Upper lobe of left lung (tissue), 6 donors: ENCODE results near the gene GGT6. TPM values are rescaled to one million over a fixed set of nuclear protein-coding genes. Genes with fewer than 3 reads are reported as not detected.
"Not testable (repeated sequence)": the region's sequence is repeated elsewhere in the genome, so short reads cannot be mapped to it uniquely, and the experiment has no call there.

Experiments used
- ATAC-seq, 2 donors: fragments of 200-7000 bp; cut with Tn5 transposase; one replicate each; pipeline ENCODE4 v1.9.1; 2022; ENCODE audit warnings: mild to moderate bottlenecking in 2 of 2, moderate library complexity in 2 of 2; ENCODE audit not compliant: low FRiP score in 2 of 2
- DNase-seq, 2 donors: peaks; one replicate each; pipeline ENCODE4 v3.0.0-alpha.2; 2019 to 2020
- H3K27ac ChIP-seq, 4 donors: fragments of 200-600 bp; sonication (generic); one replicate each; pipeline ENCODE4 v1.5.1; 2016 to 2019
- H3K27me3 ChIP-seq, 4 donors: fragments of 200-600 bp; sonication (generic); one replicate each; pipeline ENCODE4 v1.5.1; 2017 to 2019
- H3K36me3 ChIP-seq, 4 donors: fragments of 200-600 bp; sonication (generic); one replicate each; pipeline ENCODE4 v1.5.1; 2016 to 2019
- H3K4me1 ChIP-seq, 4 donors: fragments of 200-600 bp; sonication (generic); one replicate each; pipeline ENCODE4 v1.5.1; 2018 to 2019
- H3K4me3 ChIP-seq, 4 donors: fragments of 200-600 bp; sonication (generic); one replicate each; pipeline ENCODE4 v1.5.1; 2017 to 2019; ENCODE audit warnings: mild to moderate bottlenecking in 2 of 4, moderate library complexity in 1 of 4
- H3K9me3 ChIP-seq, 4 donors: fragments of 200-600 bp; sonication (generic); one replicate each; pipeline ENCODE4 v1.5.1; 2018 to 2019
- EP300 ChIP-seq, 4 donors: sonication (generic); formaldehyde crosslinking; IDR thresholded peaks; one replicate each; pipeline ENCODE4 v1.5.1; 2017; ENCODE audit warnings: antibody characterized with exemption in 4 of 4, control low read depth in 2 of 4
- POLR2A ChIP-seq, 4 donors: fragments of 450-650 bp; IDR thresholded peaks; one replicate each; pipeline ENCODE4 v1.5.1; 2016 to 2017; ENCODE audit warnings: antibody characterized with exemption in 4 of 4, mild to moderate bottlenecking in 2 of 4
- POLR2AphosphoS5 ChIP-seq, 2 donors: sonication (generic); formaldehyde crosslinking; IDR thresholded peaks; one replicate each; pipeline ENCODE4 v1.5.1; 2017; ENCODE audit warnings: antibody characterized with exemption in 2 of 2
- WGBS, 2 donors: methylation state at CpG; one replicate each; pipeline ENCODE4 v1.1.5; 2017 to 2018; 5-methylcytosine and 5-hydroxymethylcytosine counted together
- total RNA-seq, 6 donors: library from RNA; depleted of rRNA in 4 of 6; stranded (reverse); fragments of >200 nt in 4 of 6; gene quantifications; one replicate each; pipeline versions ENCODE4 v1.1.0 to v1.2.1, GENCODE V29; 2016 to 2021
- TF ChIP-seq, protein P1 (sequence below), 6 experiments: fragments of 450-650 bp in 4 of 6; fragments of 200-600 bp in 2 of 6; sonication (generic) in 2 of 6; IDR thresholded peaks; one replicate each; pipeline ENCODE4 v1.5.1; 2016 to 2019; ENCODE audit warnings: antibody characterized with exemption in 6 of 6
- donor health status: DM: no; HTN: no; CAD: no; lungs with moderate emphysema.
- donor health status: DM: no; HTN: yes; CAD: no; lungs with severe emphysema.

The GGT6 gene
- total RNA-seq, 6 donors from 2014 or later: 3.8 to 18.7 (median 9.7) TPM

DNA sequence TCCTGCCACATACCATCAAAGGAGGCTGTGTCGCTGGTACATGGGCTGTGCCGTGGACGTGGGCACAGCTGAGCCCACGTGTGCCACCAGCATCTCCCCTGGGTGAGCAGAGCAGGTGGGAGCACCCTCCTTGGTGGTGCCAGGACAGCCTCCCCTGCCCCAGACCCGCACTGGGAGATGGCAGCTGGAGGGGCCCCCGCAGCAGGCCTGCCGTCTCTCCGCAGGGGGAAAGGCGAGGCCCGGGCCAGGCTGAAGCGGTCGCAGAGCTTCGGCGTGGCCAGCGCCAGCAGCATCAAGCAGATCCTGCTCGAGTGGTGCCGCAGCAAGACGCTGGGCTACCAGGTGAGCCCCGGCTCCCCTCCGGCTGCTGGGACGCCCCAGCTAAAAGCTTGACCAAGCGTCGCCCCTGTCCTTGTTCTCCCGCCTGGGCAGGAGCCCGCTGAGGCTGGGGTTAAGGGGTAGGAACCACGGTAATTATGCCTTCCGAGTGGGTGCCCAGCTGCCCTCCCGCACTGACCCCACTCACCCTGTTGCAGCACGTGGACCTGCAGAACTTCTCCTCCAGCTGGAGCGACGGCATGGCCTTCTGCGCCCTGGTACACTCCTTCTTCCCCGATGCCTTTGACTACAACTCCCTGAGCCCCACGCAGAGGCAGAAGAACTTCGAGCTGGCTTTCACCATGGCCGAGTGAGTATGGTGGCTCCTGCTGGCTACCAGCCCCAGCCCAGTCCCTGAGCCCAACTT, 36.4 kb upstream of the GGT6 start:
- no peak for DNase-seq
- peak overlapping the region in 2 of 4 donors; percentile 3 to 74 for H3K27ac ChIP-seq
- WGBS, 2 donors: 91 to 97% methylated on average over 33 to 36 of the region's 36 CpGs
- H3K9me3 ChIP-seq: no peaks in the 10 kb centered on the region
- no peak for ATAC-seq
- TF ChIP-seq, protein P1, sequence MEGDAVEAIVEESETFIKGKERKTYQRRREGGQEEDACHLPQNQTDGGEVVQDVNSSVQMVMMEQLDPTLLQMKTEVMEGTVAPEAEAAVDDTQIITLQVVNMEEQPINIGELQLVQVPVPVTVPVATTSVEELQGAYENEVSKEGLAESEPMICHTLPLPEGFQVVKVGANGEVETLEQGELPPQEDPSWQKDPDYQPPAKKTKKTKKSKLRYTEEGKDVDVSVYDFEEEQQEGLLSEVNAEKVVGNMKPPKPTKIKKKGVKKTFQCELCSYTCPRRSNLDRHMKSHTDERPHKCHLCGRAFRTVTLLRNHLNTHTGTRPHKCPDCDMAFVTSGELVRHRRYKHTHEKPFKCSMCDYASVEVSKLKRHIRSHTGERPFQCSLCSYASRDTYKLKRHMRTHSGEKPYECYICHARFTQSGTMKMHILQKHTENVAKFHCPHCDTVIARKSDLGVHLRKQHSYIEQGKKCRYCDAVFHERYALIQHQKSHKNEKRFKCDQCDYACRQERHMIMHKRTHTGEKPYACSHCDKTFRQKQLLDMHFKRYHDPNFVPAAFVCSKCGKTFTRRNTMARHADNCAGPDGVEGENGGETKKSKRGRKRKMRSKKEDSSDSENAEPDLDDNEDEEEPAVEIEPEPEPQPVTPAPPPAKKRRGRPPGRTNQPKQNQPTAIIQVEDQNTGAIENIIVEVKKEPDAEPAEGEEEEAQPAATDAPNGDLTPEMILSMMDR (IDR thresholded peaks at IDR 0.05): no peak
- TF ChIP-seq EP300 (IDR thresholded peaks at IDR 0.05): no peak
- TF ChIP-seq POLR2AphosphoS5 (IDR thresholded peaks at IDR 0.05): no peak
- TF ChIP-seq POLR2A (IDR thresholded peaks at IDR 0.05): no peak
- H3K4me3 ChIP-seq: no peak overlapping the region
- H3K36me3 ChIP-seq: no peaks in the 10 kb centered on the region
- H3K27me3 ChIP-seq: no peaks in the 10 kb centered on the region
- peaks cover 6 to 13% (median 8%) of the 10 kb centered on the region in 4 donors for H3K4me1 ChIP-seq

DNA sequence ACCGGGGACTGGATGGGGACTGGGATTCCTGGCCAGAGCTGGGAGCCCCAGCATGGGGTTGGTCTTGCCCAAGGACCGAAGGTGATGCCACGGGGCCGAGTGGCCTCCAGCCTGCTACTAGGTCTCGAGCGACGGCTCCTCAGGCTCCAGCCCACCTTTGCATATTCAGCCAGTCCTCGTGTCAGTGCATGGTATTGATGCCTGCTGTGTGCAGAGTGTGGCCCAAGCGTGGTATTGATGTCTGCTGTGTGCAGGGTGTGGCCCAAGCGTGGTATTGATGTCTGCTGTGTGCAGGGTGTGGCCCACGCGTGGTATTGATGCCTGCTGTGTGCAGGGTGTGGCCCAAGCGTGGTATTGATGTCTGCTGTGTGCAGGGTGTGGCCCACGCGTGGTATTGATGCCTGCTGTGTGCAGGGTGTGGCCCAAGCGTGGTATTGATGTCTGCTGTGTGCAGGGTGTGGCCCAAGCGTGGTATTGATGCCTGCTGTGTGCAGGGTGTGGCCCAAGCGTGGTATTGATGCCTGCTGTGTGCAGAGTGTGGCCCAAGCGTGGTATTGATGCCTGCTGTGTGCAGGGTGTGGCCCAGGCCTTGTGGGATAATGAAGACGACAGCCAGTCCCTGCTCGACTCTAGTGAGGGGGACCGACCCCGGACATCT, 35.4 kb upstream of the GGT6 start:
- peak overlapping the region in 1 of 4 donors; percentile 17 for H3K4me3 ChIP-seq
- not testable (repeated sequence) for ATAC-seq, DNase-seq, H3K9me3 ChIP-seq, H3K27me3 ChIP-seq, H3K36me3 ChIP-seq
- WGBS, 2 donors: 80 to 96% methylated on average over 1 to 23 of the region's 23 CpGs
- H3K4me1 ChIP-seq: peaks cover 6 to 13% (median 8%) of the 10 kb centered on the region in 4 donors
- peak overlapping the region in 2 of 4 donors; percentile 3 to 21 for H3K27ac ChIP-seq

DNA sequence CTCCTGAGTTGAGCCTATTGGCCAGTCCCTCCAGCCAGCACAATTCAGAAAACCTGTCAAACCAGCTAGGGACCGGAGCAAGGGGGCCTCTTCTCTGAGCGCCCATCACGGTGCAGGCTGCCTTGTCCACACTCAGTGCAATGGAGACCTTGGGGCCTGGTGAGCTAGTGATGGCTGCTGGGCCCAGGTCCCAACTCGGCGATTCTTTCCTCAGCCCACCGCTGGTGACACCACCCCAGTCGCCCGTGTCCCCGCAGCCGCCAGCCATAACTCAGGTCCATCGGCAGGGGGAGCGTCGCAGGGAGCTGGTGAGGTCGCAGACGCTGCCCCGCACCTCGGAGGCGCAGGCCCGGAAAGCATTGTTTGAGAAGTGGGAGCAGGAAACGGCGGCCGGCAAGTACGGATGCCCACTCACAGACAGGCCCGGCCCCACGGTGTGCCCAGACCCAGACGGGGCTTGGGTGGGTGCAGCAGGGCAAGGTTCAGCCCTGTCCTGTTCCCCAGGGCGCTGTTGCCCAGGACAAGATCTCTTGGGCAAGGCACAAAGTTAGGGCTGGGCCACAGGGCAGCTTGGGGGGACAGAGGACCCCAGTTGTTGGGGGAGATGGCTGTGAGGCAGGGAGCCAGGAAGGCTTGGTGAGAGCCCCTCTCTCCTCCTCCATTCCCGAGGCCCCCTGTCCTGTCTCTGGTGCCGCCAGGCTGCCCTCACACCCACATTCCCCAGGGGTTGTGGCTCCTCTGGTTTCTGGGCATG, 34.7 kb upstream of the GGT6 start:
- 21 to 24% methylated on average over 14 to 24 of the region's 29 CpGs for WGBS, 2 donors
- no peaks in the 10 kb centered on the region for H3K36me3 ChIP-seq
- DNase-seq: peak; percentile 57 to 87
- H3K4me3 ChIP-seq: peak overlapping the region in 3 of 4 donors; percentile 4 to 20 (median 17)
- no peaks in the 10 kb centered on the region for H3K27me3 ChIP-seq
- H3K9me3 ChIP-seq: no peaks in the 10 kb centered on the region
- H3K4me1 ChIP-seq: peaks cover 6 to 13% (median 8%) of the 10 kb centered on the region in 4 donors
- peak in 1 of 2 donors; percentile 35 for ATAC-seq
- TF ChIP-seq, protein P1 (IDR thresholded peaks at IDR 0.05): peak; percentile 26 to 83 (median 66)
- no peak for TF ChIP-seq POLR2AphosphoS5 (IDR thresholded peaks at IDR 0.05)
- peak overlapping the region in 3 of 4 donors; percentile 21 to 27 (median 25) for H3K27ac ChIP-seq

DNA sequence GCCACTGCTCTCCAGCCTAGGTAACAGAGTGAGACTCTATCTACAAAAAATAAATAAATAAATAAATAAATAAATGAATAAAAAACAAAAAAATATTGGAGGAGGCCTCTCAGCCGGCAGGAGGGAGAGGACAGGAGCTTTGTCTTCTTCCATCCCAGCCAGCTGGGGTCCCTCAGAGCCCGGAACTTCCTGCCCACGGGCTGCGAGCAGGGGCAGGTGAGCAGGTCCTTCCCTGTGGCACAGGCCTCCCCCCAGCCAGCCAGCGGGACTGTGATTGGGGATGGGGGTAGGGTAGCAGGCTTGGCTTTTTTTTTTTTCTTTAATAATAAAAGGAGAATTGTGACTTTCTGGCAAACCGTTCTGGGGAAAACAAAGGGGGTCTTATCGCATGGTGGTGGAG, 34.0 kb upstream of the GGT6 start:
- TF ChIP-seq EP300 (IDR thresholded peaks at IDR 0.05): no peak
- TF ChIP-seq, protein P1 (IDR thresholded peaks at IDR 0.05): no peak
- no peak for TF ChIP-seq POLR2A (IDR thresholded peaks at IDR 0.05)
- TF ChIP-seq POLR2AphosphoS5 (IDR thresholded peaks at IDR 0.05): no peak
- Histone ChIP-seq H3K27me3 (no peaks in the 10 kb centered on the region), H3K4me1 (peaks cover 6 to 13% (median 8%) of the 10 kb centered on the region in 4 donors), H3K9me3 (no peaks in the 10 kb centered on the region), H3K36me3 (no peaks in the 10 kb centered on the region), H3K27ac (peak overlapping the region in 3 of 4 donors; percentile 21 to 27 (median 25)), H3K4me3 (no peak overlapping the region)
- DNase-seq: no peak
- ATAC-seq: no peak
- 88 to 93% methylated on average over 7 of the region's 7 CpGs for WGBS, 2 donors

DNA sequence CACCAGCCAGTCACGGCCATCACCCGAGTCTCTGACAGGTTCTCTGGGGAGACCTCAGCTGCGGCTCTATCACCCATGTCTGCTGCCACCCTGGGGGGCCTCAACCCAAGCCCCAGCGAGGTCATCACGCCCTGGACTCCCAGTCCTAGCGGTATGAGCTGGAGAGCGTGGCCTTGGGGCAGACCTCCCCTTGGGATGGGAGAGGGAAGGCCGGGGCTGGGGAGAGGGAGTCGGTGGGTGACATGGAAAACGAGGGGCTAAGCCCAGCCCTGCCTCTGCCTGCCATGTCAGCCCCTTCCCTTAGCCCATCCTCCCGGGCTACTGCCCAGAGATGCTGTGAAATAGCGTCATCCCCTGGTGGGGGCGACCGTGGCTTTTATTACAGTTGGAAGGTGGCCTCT, 32.6 kb upstream of the GGT6 start:
- H3K27ac ChIP-seq: peak overlapping the region in 3 of 4 donors; percentile 9 to 39 (median 28)

More for the DNA sequence above, 32.6 kb upstream of the GGT6 start:
- WGBS, 2 donors: 89 to 92% methylated on average over 7 to 14 of the region's 14 CpGs
- no peaks in the 10 kb centered on the region for H3K27me3 ChIP-seq
- peaks cover 6 to 13% (median 8%) of the 10 kb centered on the region in 4 donors for H3K4me1 ChIP-seq
- H3K36me3 ChIP-seq: no peaks in the 10 kb centered on the region
- no peak for DNase-seq
- no peak overlapping the region for H3K4me3 ChIP-seq
- no peaks in the 10 kb centered on the region for H3K9me3 ChIP-seq
- no peak for ATAC-seq
- TF ChIP-seq POLR2AphosphoS5 (IDR thresholded peaks at IDR 0.05) (no peak), EP300 (IDR thresholded peaks at IDR 0.05) (no peak), POLR2A (IDR thresholded peaks at IDR 0.05) (no peak)
- TF ChIP-seq, protein P1 (IDR thresholded peaks at IDR 0.05): no peak
